Measurements from ENCODE around the gene SAP25. TPM values are rescaled to one million over a fixed set of nuclear protein-coding genes. Genes with fewer than 3 reads are reported as not detected.

SAP25 gene
- polyA plus RNA-seq, 1 of the 3 experiments (the other 2 are of a cell fraction) = 1.2 TPM

DNA sequence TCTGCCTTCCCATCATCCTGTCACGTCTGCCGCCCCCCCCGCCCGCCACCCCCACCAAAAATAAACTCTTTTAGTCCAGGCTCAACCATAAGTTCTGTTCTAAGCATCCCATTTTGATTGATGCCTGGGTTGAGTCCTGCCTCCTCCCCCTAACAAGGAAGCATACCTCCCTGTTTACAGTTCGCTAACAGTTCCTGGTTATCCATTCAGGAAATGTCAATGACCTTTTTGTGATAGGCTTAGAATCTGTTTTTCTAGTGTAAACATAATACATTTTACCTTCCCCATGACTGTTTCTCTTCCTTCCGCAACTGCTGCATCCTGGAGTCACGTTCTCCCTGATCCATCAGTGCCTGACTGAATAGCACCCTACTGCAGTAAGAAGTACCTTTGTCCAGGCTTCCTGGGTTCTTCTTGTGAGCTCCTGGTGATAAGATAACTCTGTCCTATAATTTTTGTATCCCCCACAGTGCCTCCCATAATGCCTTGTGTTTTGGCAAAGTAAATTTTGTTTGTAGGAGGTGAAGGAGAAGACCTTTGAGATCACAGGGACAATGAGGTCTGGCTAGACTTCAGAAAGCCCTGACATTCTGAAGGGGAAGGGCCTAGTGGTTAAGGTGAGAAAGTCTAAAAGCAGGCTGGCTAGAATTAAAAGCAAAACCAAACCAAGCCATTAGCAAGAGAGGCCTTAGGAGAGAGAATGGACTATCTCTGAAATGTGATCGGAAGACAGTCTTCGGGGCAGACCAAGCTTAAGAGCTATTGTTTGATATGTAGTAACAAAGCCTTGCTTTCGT lies 27.4 kb downstream of the SAP25 start:
- Histone ChIP-seq H3K27me3 (ENCODE audit: insufficient read depth) (no peaks in the 10 kb centered on the region), H3K9ac (peak overlapping the region; percentile 30; the same call in 1 of the 2 replicates), H3K9me2 (no peaks in the 10 kb centered on the region), H4K20me1 (ENCODE audit: insufficient read depth) (no peaks in the 10 kb centered on the region), H3K4me1 (ENCODE audit: control insufficient read depth in 1 of 2, insufficient read depth in 2 of 2, low read depth in 1 of 2, low read length in 1 of 2) (peaks cover 40 to 41% of the 10 kb centered on the region in 2 experiments), H3K79me2 (ENCODE audit: insufficient read depth) (peaks cover 18% of the 10 kb centered on the region; the same call in 1 of the 2 replicates), H3F3A (replicated peaks; ENCODE audit: insufficient read depth) (peaks cover 40% of the 10 kb centered on the region), H3K36me3 (replicated peaks in 1 of 2; ENCODE audit: control insufficient read depth in 1 of 2, insufficient read depth in 2 of 2, low read length in 1 of 2) (peaks cover 5 to 8% of the 10 kb centered on the region in 2 experiments), H3K4me2 (peak overlapping the region; percentile 68), H3K9me3 (no peaks in the 10 kb centered on the region), H3K4me3 (ENCODE audit: low read depth in 2 of 2, low read length in 1 of 2) (peak overlapping the region in 1 of 2 experiments; percentile 18; a peak in 1 of 4 replicates), H2AFZ (ENCODE audit: low read depth) (peak overlapping the region; percentile 69), H3K27ac (ENCODE audit: low read depth in 2 of 2, low read length in 1 of 2) (peak overlapping the region; percentile 89)
- ChIA-PET POLR2A (interaction anchor here (0.9 kb wide), 1 partner anchor 40 kb away, joined by 3 read pairs; the partner anchor contains the start of genes FBXO24 and LRCH4), CTCF (interaction anchor here (0.7 to 19.1 kb wide), 12 partner anchors 11 to 253 kb away, joined by 3 to 353 read pairs (median 3); partner anchors contain the start of gene NYAP1)
- DNase-seq = no peak
- TF ChIP-seq RAD21 (IDR thresholded peaks at IDR 0.05; ENCODE audit: low read length) (no peak), ELF1 (IDR thresholded peaks at IDR 0.05) (0 out of 2 replicates have a peak, but pooled peaks have one; percentile 2)
- TF ChIP-seq, protein P1, sequence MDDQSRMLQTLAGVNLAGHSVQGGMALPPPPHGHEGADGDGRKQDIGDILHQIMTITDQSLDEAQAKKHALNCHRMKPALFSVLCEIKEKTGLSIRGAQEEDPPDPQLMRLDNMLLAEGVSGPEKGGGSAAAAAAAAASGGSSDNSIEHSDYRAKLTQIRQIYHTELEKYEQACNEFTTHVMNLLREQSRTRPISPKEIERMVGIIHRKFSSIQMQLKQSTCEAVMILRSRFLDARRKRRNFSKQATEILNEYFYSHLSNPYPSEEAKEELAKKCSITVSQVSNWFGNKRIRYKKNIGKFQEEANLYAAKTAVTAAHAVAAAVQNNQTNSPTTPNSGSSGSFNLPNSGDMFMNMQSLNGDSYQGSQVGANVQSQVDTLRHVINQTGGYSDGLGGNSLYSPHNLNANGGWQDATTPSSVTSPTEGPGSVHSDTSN (IDR thresholded peaks at IDR 0.05) = 0 out of 2 replicates have a peak, but pooled peaks have one; percentile 43
- 53% methylated on average over 10 of the region's 10 CpGs for WGBS (ENCODE audit: low lambda C conversion rate)

DNA sequence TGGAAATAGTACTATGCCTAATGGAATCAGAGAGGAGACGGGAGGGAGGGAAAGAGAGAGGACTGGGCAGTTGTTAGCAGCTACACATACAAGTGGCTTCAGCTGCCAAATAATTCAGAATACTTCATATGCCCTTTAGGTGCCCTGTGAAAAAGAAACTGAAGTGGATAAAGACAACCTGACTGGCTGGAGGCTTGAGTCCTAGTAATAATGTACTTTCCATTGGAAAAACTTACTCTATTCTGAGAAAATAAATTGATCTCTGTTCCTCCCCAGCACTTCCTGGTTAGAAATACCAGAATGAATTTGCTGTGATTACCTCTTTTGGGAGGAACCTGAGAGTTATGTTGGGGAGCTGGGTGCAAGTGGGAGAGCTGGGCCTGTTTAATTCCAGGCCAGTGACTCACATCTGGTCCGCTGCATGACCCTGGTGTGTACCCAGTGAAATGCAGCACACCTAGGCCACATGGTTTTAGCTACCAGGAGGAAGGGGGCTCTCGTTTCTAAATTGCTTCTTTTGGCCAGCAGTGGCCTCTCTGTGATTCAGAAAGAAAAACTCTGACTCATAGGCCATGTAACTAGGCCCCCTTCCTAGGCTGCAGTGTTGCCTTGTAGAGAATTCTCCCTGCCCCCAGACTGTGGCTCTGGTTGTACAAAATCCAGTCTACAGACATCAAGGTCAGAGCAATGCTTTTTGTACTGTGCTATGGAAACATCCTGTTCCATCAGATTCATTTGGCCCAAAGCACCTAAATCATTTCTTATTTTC lies 28.2 kb downstream of the SAP25 start:
- Histone ChIP-seq H3K9ac (peak overlapping the region; percentile 30), H3K4me3 (ENCODE audit: low read depth in 2 of 2, low read length in 1 of 2) (peak overlapping the region in 1 of 2 experiments; percentile 18; a peak in 1 of 4 replicates), H3K27ac (ENCODE audit: low read depth in 2 of 2, low read length in 1 of 2) (peak overlapping the region; percentile 89), H3K9me2 (no peaks in the 10 kb centered on the region), H3F3A (replicated peaks; ENCODE audit: insufficient read depth) (peaks cover 39% of the 10 kb centered on the region), H3K9me3 (no peaks in the 10 kb centered on the region), H3K4me2 (peak overlapping the region; percentile 68), H2AFZ (ENCODE audit: low read depth) (peak overlapping the region; percentile 69), H4K20me1 (ENCODE audit: insufficient read depth) (no peaks in the 10 kb centered on the region), H3K27me3 (ENCODE audit: insufficient read depth) (no peaks in the 10 kb centered on the region), H3K36me3 (replicated peaks in 1 of 2; ENCODE audit: control insufficient read depth in 1 of 2, insufficient read depth in 2 of 2, low read length in 1 of 2) (peaks cover 4 to 6% of the 10 kb centered on the region in 2 experiments), H3K4me1 (ENCODE audit: control insufficient read depth in 1 of 2, insufficient read depth in 2 of 2, low read depth in 1 of 2, low read length in 1 of 2) (peaks cover 40 to 41% of the 10 kb centered on the region in 2 experiments), H3K79me2 (ENCODE audit: insufficient read depth) (peaks cover 26% of the 10 kb centered on the region; the same call in 1 of the 2 replicates)
- POLR2A ChIA-PET = interaction anchor here (0.6 to 0.9 kb wide), 2 partner anchors 25 to 41 kb away, joined by 3 read pairs; partner anchors contain the start of genes FBXO24 and LRCH4
- WGBS (ENCODE audit: low lambda C conversion rate) = 12% methylated on average over 3 of the region's 3 CpGs
- peak; percentile 74 for DNase-seq
- CTCF ChIA-PET = interaction anchor here (0.7 to 19.1 kb wide), 13 partner anchors 10 to 160 kb away, joined by 3 to 353 read pairs (median 4); partner anchors contain the start of genes MOSPD3 and NYAP1
- TF ChIP-seq, protein P2, sequence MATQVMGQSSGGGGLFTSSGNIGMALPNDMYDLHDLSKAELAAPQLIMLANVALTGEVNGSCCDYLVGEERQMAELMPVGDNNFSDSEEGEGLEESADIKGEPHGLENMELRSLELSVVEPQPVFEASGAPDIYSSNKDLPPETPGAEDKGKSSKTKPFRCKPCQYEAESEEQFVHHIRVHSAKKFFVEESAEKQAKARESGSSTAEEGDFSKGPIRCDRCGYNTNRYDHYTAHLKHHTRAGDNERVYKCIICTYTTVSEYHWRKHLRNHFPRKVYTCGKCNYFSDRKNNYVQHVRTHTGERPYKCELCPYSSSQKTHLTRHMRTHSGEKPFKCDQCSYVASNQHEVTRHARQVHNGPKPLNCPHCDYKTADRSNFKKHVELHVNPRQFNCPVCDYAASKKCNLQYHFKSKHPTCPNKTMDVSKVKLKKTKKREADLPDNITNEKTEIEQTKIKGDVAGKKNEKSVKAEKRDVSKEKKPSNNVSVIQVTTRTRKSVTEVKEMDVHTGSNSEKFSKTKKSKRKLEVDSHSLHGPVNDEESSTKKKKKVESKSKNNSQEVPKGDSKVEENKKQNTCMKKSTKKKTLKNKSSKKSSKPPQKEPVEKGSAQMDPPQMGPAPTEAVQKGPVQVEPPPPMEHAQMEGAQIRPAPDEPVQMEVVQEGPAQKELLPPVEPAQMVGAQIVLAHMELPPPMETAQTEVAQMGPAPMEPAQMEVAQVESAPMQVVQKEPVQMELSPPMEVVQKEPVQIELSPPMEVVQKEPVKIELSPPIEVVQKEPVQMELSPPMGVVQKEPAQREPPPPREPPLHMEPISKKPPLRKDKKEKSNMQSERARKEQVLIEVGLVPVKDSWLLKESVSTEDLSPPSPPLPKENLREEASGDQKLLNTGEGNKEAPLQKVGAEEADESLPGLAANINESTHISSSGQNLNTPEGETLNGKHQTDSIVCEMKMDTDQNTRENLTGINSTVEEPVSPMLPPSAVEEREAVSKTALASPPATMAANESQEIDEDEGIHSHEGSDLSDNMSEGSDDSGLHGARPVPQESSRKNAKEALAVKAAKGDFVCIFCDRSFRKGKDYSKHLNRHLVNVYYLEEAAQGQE (IDR thresholded peaks at IDR 0.05; ENCODE audit: low read depth, low read length) = no peak; the same call in 1 of the 2 replicates
- peak; percentile 15 for TF ChIP-seq CHD2 (IDR thresholded peaks at IDR 0.05; ENCODE audit: low read length, partially characterized antibody)
- TF ChIP-seq GATA2 (CRISPR knock-in tag; IDR thresholded peaks at IDR 0.05) = no peak
- peak; percentile 97 for TF ChIP-seq FOSL2 (IDR thresholded peaks at IDR 0.05; ENCODE audit: borderline replicate concordance, low read depth)
- TF ChIP-seq, protein P1 (IDR thresholded peaks at IDR 0.05) = no peak; the same call in 1 of the 2 replicates
- TF ChIP-seq RAD21 (IDR thresholded peaks at IDR 0.05; ENCODE audit: low read length) = peak; percentile 1; the same call in 1 of the 2 replicates
- peak in 1 of 2 experiments; percentile 79; a peak in 1 of 4 replicates for TF ChIP-seq EP300 (IDR thresholded peaks at IDR 0.05; ENCODE audit: borderline replicate concordance in 1 of 2, low read depth in 1 of 2, low read length in 1 of 2)
- TF ChIP-seq JUND (IDR thresholded peaks at IDR 0.05) = peak; percentile 87
- TF ChIP-seq SIN3A (IDR thresholded peaks at IDR 0.05; ENCODE audit: borderline replicate concordance, low read depth, low read length) = 0 out of 2 replicates have a peak, but pooled peaks have one; percentile 72
- no peak for TF ChIP-seq GABPA (IDR thresholded peaks at IDR 0.05; ENCODE audit: low read depth)
- TF ChIP-seq YY1 (IDR thresholded peaks at IDR 0.05; ENCODE audit: low read depth) = peak; percentile 61; the same call in 1 of the 2 replicates
- no peak; the same call in 1 of the 2 replicates for TF ChIP-seq SMC3 (IDR thresholded peaks at IDR 0.05; ENCODE audit: low read depth, low read length)
- no peak for TF ChIP-seq MEF2A (IDR thresholded peaks at IDR 0.05; ENCODE audit: borderline replicate concordance, low read depth)
- peak; percentile 59; the same call in 1 of the 2 replicates for TF ChIP-seq NFIC (IDR thresholded peaks at IDR 0.05; ENCODE audit: borderline replicate concordance)
- TF ChIP-seq TEAD4 (IDR thresholded peaks at IDR 0.05; ENCODE audit: borderline replicate concordance, insufficient read depth) = peak; percentile 55; the same call in 1 of the 2 replicates
- TF ChIP-seq FOXJ3 (CRISPR knock-in tag; IDR thresholded peaks at IDR 0.05) = no peak
- no peak for TF ChIP-seq NRF1 (IDR thresholded peaks at IDR 0.05; ENCODE audit: low read depth, low read length)

Data from SK-N-SH (cell line).